Amniotic epithelial cell (primary cell): ENCODE data around the gene METTL23.
"Not testable (repeated sequence)": the region's sequence is repeated elsewhere in the genome, so short reads cannot be mapped to it uniquely, and the experiment has no call there.

Source experiments
- DNase-seq: peaks from one replicate; pipeline ENCODE4 v3.0.0-alpha.2; 2010; ENCODE audit warnings: low read depth

Gene METTL23

DNA sequence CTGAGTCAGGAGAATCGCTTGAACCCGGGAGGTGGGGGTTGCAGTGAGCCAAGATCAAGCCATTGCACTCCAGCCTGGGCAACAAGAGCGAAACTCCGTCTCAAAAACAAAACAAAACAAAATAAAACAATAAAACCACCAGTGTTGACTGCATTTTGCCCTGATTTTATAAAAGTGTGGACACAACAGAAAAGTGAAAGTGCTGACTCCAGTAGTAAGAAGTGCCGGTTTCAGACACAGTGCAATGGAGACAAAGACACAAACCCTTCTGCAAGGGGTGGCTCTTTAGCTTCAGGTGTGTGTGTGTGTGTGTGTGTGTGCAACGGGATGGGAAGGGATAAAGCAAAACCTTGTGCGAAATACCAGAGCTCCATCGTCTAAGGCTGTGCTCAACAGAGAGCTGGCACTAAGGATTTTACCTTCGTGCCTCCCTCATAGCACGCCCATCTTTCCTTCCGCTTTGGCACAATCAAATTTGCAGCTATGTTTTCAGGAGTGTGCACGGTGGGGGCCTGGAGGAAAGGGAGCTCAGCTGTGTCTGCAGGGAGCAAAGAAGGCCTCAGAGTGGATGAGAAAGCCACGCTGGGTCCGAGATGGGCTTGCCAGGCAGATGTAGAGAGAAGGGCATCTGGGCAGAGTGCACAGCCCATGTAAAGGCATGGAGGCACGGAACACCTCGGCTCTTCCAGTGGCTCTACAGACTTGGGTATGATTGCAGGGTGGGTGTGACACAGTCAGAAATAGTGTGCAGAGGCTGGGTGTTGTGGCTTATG lies 31.4 kb upstream of the METTL23 start:
- no peak for DNase-seq

DNA sequence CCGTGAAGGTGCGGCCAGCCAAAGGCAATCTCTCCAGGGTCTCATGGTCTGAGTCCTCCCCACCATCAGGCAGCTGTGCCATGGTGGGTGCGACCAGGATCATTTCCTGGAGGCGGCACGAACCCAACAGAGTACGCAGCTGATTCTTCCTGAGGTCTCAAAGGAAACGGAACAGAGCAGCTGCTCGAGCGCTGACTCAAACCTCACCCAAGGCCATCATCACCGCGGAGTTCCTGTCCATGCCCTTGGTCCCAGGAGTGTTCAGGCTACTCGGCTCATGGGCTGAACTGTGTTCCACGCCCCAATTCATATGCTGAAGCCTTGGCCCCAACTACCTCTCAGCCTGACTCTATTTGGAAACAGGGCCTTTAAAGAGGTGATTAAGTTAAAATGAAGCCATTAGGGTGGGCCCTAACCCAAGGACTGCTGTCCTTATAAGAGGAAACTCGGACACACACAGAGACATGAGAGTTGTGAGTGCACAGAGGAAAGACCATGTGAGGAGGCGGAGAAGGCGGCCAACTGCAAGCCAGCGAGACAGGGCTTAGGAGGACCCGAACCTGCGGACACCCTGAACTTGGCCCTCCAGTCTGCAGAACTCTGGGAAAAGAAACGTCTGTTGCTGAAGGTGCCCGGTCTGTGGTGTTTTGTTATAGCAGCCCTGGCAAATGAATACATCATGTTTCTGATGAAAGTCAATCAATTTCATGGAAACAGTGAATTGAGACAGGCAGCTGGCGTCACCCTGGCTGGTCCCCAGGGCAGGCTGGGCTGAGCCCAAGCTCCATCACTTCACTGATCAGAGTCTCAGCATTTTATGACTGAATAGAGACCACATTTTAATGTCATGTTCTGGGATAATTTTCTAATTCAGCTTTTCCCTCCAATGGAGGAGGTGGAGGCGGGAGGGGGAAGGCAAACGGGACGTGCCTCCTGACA lies 29.6 kb upstream of the METTL23 start:
- peak; percentile 75 for DNase-seq

DNA sequence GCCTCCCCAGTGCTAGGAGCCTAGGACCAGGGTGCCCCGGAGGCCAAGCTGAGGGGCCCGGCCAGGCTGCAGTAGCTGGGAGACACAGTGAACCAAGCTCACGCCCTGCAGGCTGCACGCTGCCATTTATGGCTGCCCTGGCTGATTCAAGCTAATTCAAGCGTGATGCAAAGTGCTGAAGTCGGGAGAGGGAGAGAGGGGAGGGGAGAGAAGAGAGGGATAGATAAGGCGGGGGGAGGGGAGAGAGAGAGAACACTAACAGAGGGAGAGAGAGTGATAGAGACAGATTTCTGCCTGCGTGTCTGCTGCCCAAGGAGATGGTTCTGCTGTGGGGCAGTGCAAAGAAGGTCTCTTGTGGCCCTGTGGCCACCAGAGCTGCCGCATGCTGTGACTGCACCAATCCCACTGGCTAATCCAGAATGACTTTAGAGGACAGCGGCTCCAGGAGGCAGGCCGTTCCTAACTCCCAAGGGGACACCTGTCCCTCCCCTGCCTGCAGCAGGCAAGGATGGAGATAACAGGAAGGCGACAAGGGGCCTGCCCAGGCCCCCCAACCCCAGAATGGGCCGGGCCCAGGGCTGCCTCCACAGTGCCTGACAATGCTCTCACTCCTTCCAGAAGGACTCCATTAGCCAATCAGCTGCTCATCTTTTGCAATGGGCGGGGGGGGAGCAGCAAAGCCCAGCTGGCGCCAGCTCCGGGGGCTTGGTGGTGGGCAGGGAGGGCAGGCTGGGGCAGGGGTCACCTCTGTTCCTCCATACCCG lies 28.8 kb upstream of the METTL23 start:
- DNase-seq, result peak; percentile 90

DNA sequence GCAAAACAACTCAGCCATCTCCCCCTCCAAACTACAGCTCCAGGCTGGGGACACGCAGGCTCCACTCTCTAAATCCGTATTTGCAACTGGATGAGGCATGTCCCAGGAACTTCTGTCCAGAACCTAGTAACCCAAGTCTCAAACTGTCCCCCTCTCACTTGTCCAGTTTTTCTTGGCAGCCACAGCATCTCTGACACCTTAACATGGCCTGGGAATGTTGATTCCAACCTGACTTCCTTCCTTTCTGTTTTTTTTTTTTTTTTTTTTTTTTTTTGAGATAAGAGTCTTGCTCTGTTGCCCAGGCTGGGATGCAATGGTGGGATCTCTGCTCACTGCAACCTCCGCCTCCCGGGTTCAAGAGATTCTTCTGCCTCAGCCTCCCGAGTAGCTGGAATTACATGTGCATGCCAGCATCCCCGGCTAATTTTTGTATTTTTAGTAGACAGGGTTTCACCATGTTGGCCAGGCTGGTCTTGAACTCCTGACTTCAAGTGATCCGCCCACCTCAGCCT lies 28.1 kb upstream of the METTL23 start:
- not testable (repeated sequence) for DNase-seq

DNA sequence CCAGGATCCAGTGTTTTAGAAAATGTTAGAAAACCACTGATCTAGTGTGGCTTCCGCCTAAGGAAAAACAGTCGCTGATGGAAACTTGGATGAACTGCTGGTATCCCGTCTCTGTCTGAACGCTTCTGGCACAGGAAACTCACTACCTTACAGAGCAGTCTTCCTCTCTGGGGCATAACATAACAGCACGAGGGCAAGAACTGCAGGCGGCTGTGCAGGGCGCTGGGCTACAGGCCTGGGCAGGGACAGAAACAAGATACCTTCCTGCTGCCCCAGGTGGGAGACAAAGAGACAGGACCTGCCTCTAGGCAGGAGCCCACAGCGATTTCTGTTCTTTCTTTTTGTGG lies 26.4 kb upstream of the METTL23 start:
- DNase-seq, result no peak

DNA sequence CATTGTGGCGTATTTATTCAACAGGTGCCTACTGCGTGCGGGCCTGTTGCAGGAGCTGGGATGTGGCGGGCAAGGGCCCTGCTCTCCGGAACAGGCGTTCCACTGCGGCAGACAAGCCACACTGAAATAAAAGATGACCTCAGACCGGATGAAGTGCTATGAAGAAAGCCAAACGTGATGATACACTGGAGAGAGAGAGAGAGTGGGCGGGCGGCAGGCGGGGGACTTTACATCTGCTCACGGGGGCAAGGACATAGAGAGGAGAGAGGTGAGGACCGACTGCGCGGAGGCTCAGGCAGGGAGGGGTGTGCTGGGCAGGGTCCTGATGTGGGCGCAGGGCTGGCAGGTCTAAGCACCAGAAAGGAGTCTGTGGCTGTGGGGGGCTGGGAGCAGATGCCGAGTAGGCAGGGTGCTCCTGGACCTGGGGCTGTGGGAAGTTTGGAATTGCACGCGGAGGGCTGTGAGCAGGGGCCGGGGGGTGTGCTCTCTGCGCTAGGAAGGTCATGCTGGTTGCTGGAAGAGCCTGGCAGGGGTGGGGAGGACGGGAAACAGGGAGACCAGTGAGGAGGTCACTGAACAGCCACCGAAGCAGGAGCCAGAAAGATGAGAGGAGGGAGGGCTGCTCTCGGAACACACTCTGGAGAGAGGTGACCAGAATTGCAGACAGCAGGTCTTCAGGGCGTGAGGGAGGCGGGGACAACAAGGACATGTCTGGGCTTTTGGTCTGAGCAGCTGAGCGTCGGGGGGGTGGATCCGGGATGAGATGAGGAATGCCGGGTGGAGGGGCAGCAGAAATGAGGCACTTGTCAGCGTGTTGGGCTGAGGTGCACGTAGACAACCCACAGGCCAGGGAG lies 25.8 kb upstream of the METTL23 start:
- peak; percentile 80 for DNase-seq

DNA sequence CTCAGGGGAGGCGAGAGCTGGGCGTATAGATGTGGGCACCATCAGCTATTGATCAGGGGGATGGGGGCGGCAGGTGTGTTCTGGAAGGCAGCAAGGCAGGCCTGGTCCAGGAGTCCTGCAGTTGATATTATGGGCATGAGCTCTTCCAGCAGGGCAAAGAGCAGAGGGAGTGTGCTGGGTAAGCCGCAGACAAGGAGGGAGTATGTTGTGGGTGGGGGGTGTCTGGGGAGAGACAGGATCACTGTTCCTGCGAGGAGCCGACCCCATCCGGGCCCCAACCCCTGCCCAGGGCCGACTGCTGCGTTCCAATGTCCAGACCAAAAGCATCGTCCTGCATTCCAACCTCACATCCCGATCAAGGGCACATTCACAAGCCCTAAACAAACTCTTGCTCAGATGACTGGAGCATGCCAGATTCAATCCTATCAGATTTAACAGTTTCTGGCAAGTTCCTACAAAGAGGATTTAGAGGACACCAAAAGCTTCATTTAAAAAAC lies 25.1 kb upstream of the METTL23 start:
- DNase-seq, result peak; percentile 43

DNA sequence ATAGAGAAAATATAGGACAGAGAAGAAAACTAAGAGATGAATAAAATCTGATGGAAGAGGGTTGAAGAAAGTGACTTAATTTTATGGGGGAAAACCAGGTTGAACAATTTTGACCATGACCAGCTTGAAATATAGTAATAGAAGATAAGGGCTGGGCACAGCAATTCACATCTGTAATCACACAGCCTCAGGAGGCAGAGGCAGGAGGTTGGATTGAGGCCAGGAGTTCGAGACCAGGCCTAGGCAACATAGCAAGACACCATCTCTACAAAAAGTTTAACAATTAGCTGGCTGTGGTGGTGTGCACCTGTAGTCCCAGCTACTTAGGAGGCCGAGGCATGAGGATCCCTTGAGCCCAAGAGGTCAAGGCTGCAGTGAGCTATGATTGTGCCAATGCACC lies 24.6 kb upstream of the METTL23 start:
- no peak for DNase-seq

DNA sequence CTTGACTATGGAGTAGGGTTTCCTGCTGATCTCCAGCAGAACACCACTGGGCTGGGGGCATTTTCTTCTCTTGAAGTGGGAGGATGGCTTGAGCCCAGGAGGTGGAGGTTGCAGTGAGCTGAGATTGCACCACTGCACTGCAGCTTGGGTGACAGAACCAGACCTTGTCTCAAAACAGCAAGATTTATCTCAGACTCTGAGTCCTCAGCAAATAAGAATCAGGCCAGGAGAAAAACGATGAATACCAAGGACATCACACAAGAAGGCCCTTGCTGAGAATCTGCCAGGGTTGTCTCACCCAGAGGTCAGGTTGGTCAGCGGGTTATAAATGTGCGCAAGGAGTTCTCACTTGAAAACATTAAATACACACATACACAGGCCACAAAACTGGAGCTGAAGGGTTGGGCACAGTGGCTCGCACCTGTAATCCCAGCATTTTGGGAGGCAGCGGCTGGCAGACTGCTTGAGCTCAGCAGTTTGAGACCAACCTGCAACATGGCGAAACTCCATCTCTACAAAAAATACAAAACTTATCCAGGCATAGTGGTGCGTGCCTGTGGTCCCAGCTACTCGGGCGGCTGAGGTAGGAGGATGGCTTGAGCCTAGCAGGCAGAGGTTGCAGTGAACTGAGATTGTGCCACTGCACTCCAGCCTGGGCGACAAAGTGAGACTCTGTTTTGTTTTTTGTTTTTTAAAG lies 23.6 kb upstream of the METTL23 start:
- DNase-seq, result peak; percentile 56

DNA sequence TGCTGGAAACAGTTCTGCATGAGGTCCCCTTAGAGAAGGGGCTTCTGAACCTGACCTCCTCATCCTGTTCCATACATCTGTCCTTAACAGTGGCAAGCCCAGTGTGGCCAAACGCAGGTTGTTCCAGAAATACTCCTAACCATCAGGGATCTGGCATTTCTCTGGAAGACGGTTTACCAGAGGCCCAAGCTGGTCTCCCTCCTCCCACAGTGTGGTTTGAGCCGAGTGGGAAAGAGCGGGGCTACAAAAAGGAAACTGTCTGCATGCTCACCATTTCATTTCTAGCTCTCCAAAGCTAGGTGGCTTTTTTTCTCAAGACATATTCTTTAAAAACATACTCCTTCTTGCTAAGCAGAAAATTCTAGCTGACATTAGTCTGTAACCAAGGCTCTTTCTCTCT lies 21.8 kb upstream of the METTL23 start:
- peak; percentile 64 for DNase-seq

DNA sequence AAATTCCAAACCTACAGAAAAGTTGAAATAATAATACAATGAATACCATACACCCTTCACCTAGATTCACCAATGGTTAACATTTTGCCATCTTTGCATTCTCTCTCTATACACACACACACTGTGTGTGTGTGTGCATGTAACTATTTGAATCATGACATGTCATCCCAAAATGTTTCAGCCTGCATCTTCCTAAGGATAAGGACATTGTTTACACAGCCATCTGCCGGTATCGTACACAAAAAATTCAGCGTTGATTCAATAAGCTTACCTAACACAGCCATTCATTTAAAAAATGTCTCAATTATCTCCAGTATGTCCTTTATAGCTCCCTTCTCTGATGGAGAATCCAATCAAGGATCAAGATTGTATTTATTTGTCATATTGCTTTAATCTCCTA lies 19.8 kb upstream of the METTL23 start:
- DNase-seq, result no peak

DNA sequence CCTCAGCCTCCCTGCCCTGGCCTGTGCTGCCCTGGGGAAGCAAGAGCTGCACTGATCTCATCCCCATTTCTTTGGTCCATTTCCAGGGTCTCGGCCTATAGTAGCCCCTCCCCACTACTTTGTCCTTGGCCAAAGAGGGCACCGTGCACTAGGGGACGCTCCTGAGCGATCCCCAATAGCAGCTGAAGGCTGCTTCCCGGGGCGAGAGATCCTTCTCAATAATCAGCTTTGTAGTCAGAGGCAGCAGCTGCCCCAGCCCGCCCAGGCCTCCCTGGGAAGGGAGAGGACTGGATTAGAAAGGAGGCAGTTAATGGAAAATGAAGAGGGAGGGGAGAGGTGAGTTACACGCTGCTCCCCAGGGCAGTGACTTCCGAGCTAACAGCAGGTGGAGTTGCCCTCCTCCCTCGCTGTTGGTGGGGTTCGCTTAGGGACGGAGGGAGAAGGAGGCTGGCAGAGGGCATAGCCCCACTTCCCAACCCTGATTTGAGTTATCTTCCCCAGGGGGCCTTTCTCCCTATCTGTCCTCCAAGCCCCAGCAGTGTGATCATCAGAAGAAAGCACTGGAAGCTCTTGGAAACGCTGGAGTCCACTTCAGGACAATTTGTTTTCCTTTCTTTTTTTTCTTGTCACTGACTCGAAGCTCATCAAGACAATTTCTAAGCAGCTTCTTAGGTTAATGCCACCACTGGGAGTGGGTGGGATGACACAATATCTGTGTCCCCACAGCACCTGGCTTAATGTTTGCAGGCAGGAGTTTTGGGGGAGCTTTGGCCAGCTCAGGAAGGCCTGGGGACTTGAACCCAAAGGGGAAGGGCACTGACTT lies 18.4 kb upstream of the METTL23 start:
- DNase-seq, result no peak

DNA sequence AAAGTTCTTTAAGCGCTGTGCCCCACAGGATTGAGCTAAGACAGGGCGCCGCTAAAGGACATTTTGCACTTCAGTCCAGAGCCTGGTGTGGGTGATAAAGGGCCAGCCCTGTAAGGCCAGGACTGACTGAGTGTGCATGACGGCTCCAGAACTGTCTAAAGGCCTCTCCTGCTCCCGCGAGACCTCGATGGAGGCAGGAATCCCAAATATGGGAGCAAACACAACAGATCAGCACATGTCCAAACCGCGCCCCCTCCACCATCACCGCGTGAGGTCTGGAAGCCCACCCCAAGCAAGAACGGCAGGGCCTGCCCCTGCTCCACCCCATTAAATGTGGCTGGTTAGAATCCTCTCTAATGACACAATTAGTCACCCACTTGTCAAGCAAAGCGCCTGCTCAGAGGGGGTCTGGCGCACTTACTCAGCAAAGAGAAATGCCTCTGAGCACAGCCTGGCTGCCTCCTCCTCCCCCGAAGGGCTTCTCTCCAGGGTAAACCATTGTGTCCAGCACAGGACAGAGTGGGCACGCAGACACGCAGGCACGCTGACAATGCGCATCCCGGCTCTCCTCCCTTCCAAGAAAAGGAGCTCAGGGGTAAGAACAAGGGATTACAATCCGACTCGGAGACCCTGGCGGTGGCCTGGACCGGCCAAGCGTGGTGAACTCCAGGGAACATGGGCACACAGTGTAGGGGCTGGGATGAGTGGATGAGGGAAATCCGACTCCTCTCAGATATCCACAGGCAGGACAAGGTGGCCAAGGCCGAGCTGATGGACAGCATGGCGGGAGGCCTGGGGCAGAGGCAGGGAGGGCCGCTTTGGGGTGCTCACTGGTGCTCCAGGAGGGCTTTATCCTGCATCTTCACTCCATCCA lies 17.3 kb upstream of the METTL23 start:
- peak; percentile 90 for DNase-seq

DNA sequence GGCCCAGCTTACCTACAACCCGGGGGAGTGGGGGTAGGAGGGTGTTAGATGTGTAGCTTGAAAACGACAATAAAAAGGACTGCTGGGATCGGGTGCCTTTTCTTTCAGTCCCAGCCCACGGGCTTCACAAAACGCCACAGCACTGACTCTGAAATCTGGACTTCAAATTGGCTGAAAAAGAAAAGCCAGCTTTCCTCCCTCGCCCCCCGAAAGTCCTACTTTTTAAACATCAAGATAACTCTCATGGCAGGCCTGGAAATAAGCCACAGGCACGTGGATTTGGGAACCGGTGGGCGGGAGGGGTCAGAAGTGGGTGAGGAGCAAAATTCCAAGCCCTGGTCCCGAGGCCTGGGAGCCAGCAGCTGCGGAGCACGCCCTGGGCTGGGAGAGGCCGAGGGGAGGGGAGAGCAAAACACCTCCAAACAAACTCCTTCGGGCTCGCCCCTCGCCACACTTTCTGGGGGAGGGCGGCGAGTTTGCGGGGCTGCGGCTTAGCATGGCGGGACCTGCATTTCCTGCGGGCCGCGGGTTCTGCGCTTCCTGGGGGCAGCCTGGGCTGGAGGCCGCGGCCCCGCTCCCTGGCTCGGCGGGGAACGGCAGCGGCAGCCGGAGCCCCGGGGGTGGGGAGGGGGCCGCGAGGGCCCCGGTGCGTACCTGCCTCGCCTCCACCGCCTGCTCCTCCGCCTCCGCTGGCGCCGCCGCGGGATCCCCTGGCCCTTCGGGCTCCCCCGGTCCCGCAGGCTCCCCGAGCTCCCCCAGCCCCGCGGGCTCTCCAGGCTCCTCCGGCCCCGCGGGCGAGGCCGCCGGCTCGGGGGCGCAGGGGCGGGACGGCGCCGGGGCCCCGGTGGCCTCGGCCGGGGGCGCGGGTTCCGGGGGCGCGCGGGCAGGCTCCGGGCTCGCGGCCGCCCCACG lies 16.4 kb upstream of the METTL23 start:
- not testable (repeated sequence) for DNase-seq

DNA sequence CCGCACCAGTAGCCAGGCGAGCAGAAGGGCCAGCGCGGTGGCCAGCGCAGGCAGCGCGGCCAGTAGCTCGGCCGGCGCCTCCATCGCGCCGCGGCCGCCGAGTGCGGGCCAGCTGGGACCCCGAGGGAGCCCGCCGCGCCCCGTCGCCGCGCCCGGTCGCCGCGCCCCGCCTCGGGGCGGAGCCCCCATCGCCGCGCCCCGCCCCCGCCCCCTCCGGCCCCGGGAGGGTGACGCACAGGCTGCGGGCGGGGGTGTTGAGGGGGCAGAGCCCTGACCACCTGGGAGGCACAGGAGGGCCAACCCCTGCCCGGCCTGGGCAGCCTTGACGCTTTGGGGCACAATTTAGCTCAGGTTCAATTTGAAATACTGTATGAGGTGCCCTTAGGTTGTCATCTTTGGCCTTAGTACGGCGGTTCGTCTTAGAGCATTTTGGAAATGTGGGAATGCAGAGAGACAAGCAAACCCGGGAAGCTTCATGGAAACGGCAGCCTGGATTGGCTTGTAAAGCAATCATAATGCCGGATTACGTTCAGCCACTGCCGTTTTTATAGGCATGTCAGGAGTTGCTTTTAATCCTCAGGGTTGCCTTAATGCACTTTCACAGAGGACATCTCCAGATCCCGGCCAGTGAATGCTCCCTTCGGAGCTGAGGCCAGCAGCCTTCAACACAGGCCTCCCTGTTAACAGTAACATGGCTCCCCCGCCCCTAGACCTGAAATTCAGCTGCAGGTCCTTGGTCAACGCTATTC lies 15.6 kb upstream of the METTL23 start, which contains the start of gene MXRA7:
TSS of gene MXRA7 (minus strand) at position 103 of the 749 bp plus-strand sequence. CDS start at position 84, 19 bp downstream.
- DNase-seq, result peak; percentile 50

DNA sequence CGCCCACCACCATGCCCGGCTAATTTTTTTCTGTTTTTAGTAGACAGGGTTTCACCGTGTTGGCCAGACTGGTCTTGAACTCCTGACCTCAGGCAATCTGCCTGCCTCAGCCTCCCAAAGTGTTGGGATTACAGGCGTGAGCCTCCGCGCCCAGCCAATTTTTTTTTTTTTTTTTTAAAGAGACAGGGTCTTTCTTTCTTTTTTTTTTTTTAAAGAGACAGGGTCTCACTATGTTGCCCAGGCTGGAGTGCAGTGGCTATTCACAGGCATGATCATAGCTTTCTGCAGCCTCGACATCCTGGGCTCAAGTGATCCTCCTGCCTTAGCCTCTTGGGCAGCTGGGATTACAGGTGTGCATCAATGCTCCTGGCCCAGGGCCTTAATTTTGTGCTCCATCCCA lies 14.3 kb upstream of the METTL23 start:
- DNase-seq, result not testable (repeated sequence)

DNA sequence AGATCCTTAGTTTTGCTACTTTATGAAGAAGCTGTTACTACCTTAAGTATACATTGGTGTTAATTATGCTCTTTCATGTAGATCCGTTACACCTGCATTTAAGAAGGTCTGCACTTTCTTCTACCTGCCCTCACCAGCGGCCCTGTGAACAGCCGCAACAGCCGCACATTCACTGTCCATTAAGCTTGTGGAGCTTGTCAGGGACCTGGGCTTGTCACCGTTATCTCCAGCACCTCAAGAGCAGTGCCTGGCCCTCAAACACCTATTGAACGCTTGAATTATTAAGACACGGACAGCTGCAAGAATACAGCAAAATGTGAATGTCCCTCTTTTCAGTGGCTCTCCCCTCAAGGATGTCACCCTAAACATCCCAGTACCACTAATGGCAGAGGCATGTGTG lies 12.9 kb upstream of the METTL23 start:
- DNase-seq, result no peak
